A549 (cell line): ENCODE data around the gene PPFIA2. TPM values are rescaled to one million over a fixed set of nuclear protein-coding genes. Genes with fewer than 3 reads are reported as not detected.
"Not testable (repeated sequence)": the region's sequence is repeated elsewhere in the genome, so short reads cannot be mapped to it uniquely, and the experiment has no call there.

Experiments
- ATAC-seq, 2 experiments: fragments of 200-7000 bp in 1 of 2; fragments of >200 bp in 1 of 2; cut with Nextera tagmentation in 1 of 2; cut with Tn5 transposase in 1 of 2; 3 replicates each; pipeline versions ENCODE4 v1.8.0 to v1.9.1; 2018 to 2020; ENCODE audit warnings: mild to moderate bottlenecking in 1 of 2, moderate library complexity in 1 of 2
- CTCF ChIA-PET: fragments of 300-600 bp; sonication (Branson Sonifier 250); formaldehyde crosslinking; extraction: SDS; loops from one replicate; lab custom pipeline; 2021; ENCODE audit warnings: antibody characterized with exemption, inconsistent platforms; lab: Yijun Ruan, JAX
- POLR2A ChIA-PET: fragments of 350-600 bp; formaldehyde crosslinking; extraction: SDS; loops from one replicate; lab custom pipeline; 2021; ENCODE audit warnings: antibody characterized with exemption, inconsistent platforms; lab: Yijun Ruan, JAX
- DNase-seq, 2 experiments: peaks; one replicate each; pipeline versions ENCODE4 v3.0.0 to v3.0.0-alpha.2; 2011 to 2016; ENCODE audit warnings: low read depth in 1 of 2, low spot score in 1 of 2
- FAIRE-seq: peaks from 2 replicates; lab custom pipeline; 2011; peaks lifted over from hg19 to GRCh38; lab: Jason Lieb, UNC
- H3K27ac ChIP-seq, 2 experiments: fragments of >200 bp; sonication (Bioruptor Twin); formaldehyde crosslinking; 3 replicates each; pipeline ENCODE4 v1.5.1; 2016 to 2017
- H3K4me1 ChIP-seq: fragments of >200 bp; sonication (Bioruptor Twin); formaldehyde crosslinking; 3 replicates; pipeline ENCODE4 v1.6.1; 2016
- H3K4me2 ChIP-seq: fragments of >200 bp; sonication (Bioruptor Twin); formaldehyde crosslinking; 3 replicates; pipeline ENCODE4 v1.6.1; 2016
- H3K4me3 ChIP-seq: fragments of >200 bp; sonication (Bioruptor Twin); formaldehyde crosslinking; 3 replicates; pipeline ENCODE4 v1.5.1; 2016
- H3K9me3 ChIP-seq: fragments of >200 bp; sonication (Bioruptor Twin); formaldehyde crosslinking; 3 replicates; pipeline ENCODE4 v1.6.1; 2016
- ATOH8 ChIP-seq: fragments of 250-450 bp; sonication (Bioruptor Pico); IDR thresholded peaks from 2 replicates; pipeline ENCODE4 v1.5.0; 2020; ENCODE audit warnings: low read depth, mild to moderate bottlenecking, moderate library complexity
- CBX2 ChIP-seq: fragments of 200-600 bp; sonication (generic); IDR thresholded peaks from 2 replicates; pipeline ENCODE4 v1.6.1; 2016; ENCODE audit warnings: low read depth, mild to moderate bottlenecking, borderline replicate concordance
- CEBPB ChIP-seq, 2 experiments: fragments of >200 bp in 1 of 2; sonication (Bioruptor Twin) in 1 of 2; formaldehyde crosslinking in 1 of 2; IDR thresholded peaks; 2 replicates each; pipeline ENCODE4 v1.6.1; 2012 to 2016
- CHD2 ChIP-seq: fragments of 150-350 bp; IDR thresholded peaks from 2 replicates; pipeline ENCODE4 v1.6.1; 2014; ENCODE audit warnings: low read length; ENCODE audit not compliant: partially characterized antibody
- CHD4 ChIP-seq: fragments of 200-600 bp; sonication (generic); IDR thresholded peaks from 2 replicates; pipeline ENCODE4 v1.6.1; 2016; ENCODE audit warnings: antibody characterized with exemption, mild to moderate bottlenecking, borderline replicate concordance
- E2F6 ChIP-seq: IDR thresholded peaks from 2 replicates; pipeline ENCODE4 v1.6.1; 2012; ENCODE audit warnings: low read depth, borderline replicate concordance
- EHF ChIP-seq: fragments of 250-450 bp; sonication (Bioruptor Pico); IDR thresholded peaks from 2 replicates; pipeline ENCODE4 v1.5.0; 2020; ENCODE audit warnings: mild to moderate bottlenecking
- EHMT2 ChIP-seq: fragments of 200-600 bp; sonication (generic); IDR thresholded peaks from 2 replicates; pipeline ENCODE4 v1.6.1; 2016; ENCODE audit warnings: antibody characterized with exemption, low read depth, mild to moderate bottlenecking, moderate library complexity
- ELK1 ChIP-seq: fragments of 150-350 bp; IDR thresholded peaks from 2 replicates; pipeline ENCODE4 v1.6.1; 2014; ENCODE audit warnings: low read depth, mild to moderate bottlenecking, low read length
- FOSL2 ChIP-seq, 2 experiments: fragments of 450-650 bp in 1 of 2; fragments of >200 bp in 1 of 2; sonication (Bioruptor Twin) in 1 of 2; formaldehyde crosslinking; IDR thresholded peaks; 2 replicates each; pipeline versions ENCODE4 v1.5.0 to v1.6.1; 2016 to 2020; ENCODE audit warnings: mild to moderate bottlenecking in 1 of 2, moderate library complexity in 1 of 2
- FOXS1 ChIP-seq: fragments of 250-450 bp; sonication (Bioruptor Pico); IDR thresholded peaks from 2 replicates; pipeline ENCODE4 v1.5.0; 2020; ENCODE audit warnings: mild to moderate bottlenecking, moderate library complexity
- GATA3 ChIP-seq: IDR thresholded peaks from 2 replicates; pipeline ENCODE4 v1.6.1; 2012; ENCODE audit warnings: borderline replicate concordance
- JUN ChIP-seq, 2 experiments: fragments of >200 bp; sonication (Bioruptor Twin); formaldehyde crosslinking; IDR thresholded peaks; 2 replicates in 1 of 2; 3 replicates in 1 of 2; pipeline ENCODE4 v1.6.1; 2016 to 2017
- KDM1A ChIP-seq: fragments of 200-600 bp; sonication (generic); IDR thresholded peaks from 2 replicates; pipeline ENCODE4 v1.6.1; 2016; ENCODE audit warnings: low read depth, mild to moderate bottlenecking
- MAX ChIP-seq: IDR thresholded peaks from 2 replicates; pipeline ENCODE4 v1.6.1; 2012
- NR3C1 ChIP-seq: fragments of >200 bp; sonication (Bioruptor Twin); formaldehyde crosslinking; IDR thresholded peaks from 3 replicates; pipeline ENCODE4 v1.6.1; 2017
- RARB ChIP-seq: fragments of 250-450 bp; sonication (Bioruptor Pico); IDR thresholded peaks from 2 replicates; pipeline ENCODE4 v1.8.0; 2021; ENCODE audit warnings: mild to moderate bottlenecking, moderate library complexity
- REST ChIP-seq: fragments of 200-600 bp; sonication (generic); IDR thresholded peaks from 2 replicates; pipeline ENCODE4 v1.6.1; 2016; ENCODE audit warnings: antibody characterized with exemption, mild to moderate bottlenecking, moderate library complexity
- TP53 ChIP-seq: fragments of 250-450 bp; sonication (Bioruptor Pico); IDR thresholded peaks from 2 replicates; pipeline ENCODE4 v1.5.0; 2021; ENCODE audit warnings: mild to moderate bottlenecking, moderate library complexity
- ZNF302 ChIP-seq: fragments of 250-450 bp; sonication (Bioruptor Pico); IDR thresholded peaks from 2 replicates; pipeline ENCODE4 v1.9.0; 2021; ENCODE audit warnings: inconsistent platforms, mild to moderate bottlenecking, moderate library complexity
- WGBS: methylation state at CpG from one replicate; pipeline ENCODE4 v1.1.6; 2017; ENCODE audit errors: missing lambda C conversion rate; 5-methylcytosine and 5-hydroxymethylcytosine counted together
- polyA plus RNA-seq, 4 experiments: library from polyadenylated mRNA; depleted of rRNA in 3 of 4; stranded (reverse); fragments of >200 nt; fragmentation: RNase III in 1 of 4; extraction: RNeasy Plus Mini Kit Qiagen cat#74134 plus additional on column Dnase treatment in 1 of 4; gene quantifications; 2 replicates in 3 of 4; 3 replicates in 1 of 4; pipeline ENCODE4 v1.2.3, GENCODE V29; 2011 to 2017

The PPFIA2 gene
- polyA plus RNA-seq, 2 of the 4 experiments (the other 2 are of a cell fraction), result not detected

GRCh38 chr12:81591256-81591655 is 167.9 kb downstream of the PPFIA2 start:
- Histone ChIP-seq H3K4me2 (no peak overlapping the region), H3K4me1 (no peaks in the 10 kb centered on the region), H3K4me3 (no peak overlapping the region), H3K27ac (no peak overlapping the region), H3K9me3 (peaks cover 4% of the 10 kb centered on the region; the same call in 2 of the 3 replicates)
- POLR2A ChIA-PET, result no interaction called here
- FAIRE-seq, result no peak
- 23% methylated on average over 4 of the region's 4 CpGs for WGBS
- DNase-seq, result no peak
- CTCF ChIA-PET, result no interaction called here
- ATAC-seq, result no peak
- TF ChIP-seq JUN (IDR thresholded peaks at IDR 0.05), result no peak
- TF ChIP-seq EHMT2, result no peak
- TF ChIP-seq KDM1A, result no peak
- no peak for TF ChIP-seq ATOH8
- no peak for TF ChIP-seq TP53
- TF ChIP-seq NR3C1, result no peak
- TF ChIP-seq ZNF302 (CRISPR knock-in tag), result no peak
- no peak for TF ChIP-seq EHF (CRISPR knock-in tag)
- no peak for TF ChIP-seq CEBPB (IDR thresholded peaks at IDR 0.05)

- POLR2A ChIA-PET, H3K9me3 ChIP-seq, ATAC-seq, FAIRE-seq, CTCF ChIA-PET, DNase-seq, H3K4me2 ChIP-seq, H3K4me3 ChIP-seq, H3K27ac ChIP-seq, H3K4me1 ChIP-seq: not testable (repeated sequence)
- WGBS, result 18% methylated on average over 2 of the region's 2 CpGs
Measured at GRCh38 chr12:81590703-81591102, 168.4 kb downstream of the PPFIA2 start.

- H3K27ac ChIP-seq, result no peak overlapping the region
- 0% methylated on average over 1 of the region's 1 CpG for WGBS
- no peak for DNase-seq
- no peaks in the 10 kb centered on the region for H3K4me1 ChIP-seq
- no peak for TF ChIP-seq GATA3
- H3K9me3 ChIP-seq, result peaks cover 4% of the 10 kb centered on the region; the same call in 2 of the 3 replicates
- ChIA-PET CTCF (no interaction called here), POLR2A (no interaction called here)
- ATAC-seq, result no peak
- no peak overlapping the region for H3K4me2 ChIP-seq
- no peak for FAIRE-seq
- H3K4me3 ChIP-seq, result no peak overlapping the region
Measured at GRCh38 chr12:81588235-81589008, 170.7 kb downstream of the PPFIA2 start.

- Histone ChIP-seq H3K9me3 (peaks cover 4% of the 10 kb centered on the region; the same call in 1 of the 3 replicates), H3K4me2 (no peak overlapping the region), H3K4me1 (no peaks in the 10 kb centered on the region), H3K4me3 (no peak overlapping the region), H3K27ac (no peak overlapping the region)
- ChIA-PET CTCF (no interaction called here), POLR2A (no interaction called here)
- DNase-seq (no peak), ATAC-seq (no peak), FAIRE-seq (peak; percentile 54)
- WGBS, result 0% methylated on average over 1 of the region's 1 CpG
- TF ChIP-seq CBX2 (no peak), CHD4 (no peak), FOSL2 (IDR thresholded peaks at IDR 0.05) (no peak), FOSL2 (CRISPR knock-in tag; IDR thresholded peaks at IDR 0.05) (no peak), MAX (no peak)
Measured at GRCh38 chr12:81585787-81586186, 173.4 kb downstream of the PPFIA2 start.

GRCh38 chr12:81573228-81573627 is 185.9 kb downstream of the PPFIA2 start:
- no peaks in the 10 kb centered on the region for H3K4me1 ChIP-seq
- H3K4me3 ChIP-seq, result no peak overlapping the region
- FAIRE-seq, result no peak
- H3K9me3 ChIP-seq, result no peaks in the 10 kb centered on the region
- 26% methylated on average over 3 of the region's 3 CpGs for WGBS
- POLR2A ChIA-PET, result no interaction called here
- CTCF ChIA-PET, result no interaction called here
- no peak overlapping the region for H3K27ac ChIP-seq
- no peak for DNase-seq
- no peak overlapping the region for H3K4me2 ChIP-seq
- ATAC-seq, result no peak
- TF ChIP-seq REST, result no peak
- TF ChIP-seq TP53, result no peak
- no peak for TF ChIP-seq FOXS1 (CRISPR knock-in tag)
- no peak for TF ChIP-seq ELK1
- no peak for TF ChIP-seq FOSL2 (IDR thresholded peaks at IDR 0.05)
- no peak for TF ChIP-seq FOSL2 (CRISPR knock-in tag; IDR thresholded peaks at IDR 0.05)
- TF ChIP-seq RARB (CRISPR knock-in tag), result no peak
- TF ChIP-seq E2F6, result no peak
- TF ChIP-seq CHD2, result no peak
